ENCODE measurements around the gene MMP15. TPM values are rescaled to one million over a fixed set of nuclear protein-coding genes. Genes with fewer than 3 reads are reported as not detected.
"Not testable (repeated sequence)": the region's sequence is repeated elsewhere in the genome, so short reads cannot be mapped to it uniquely, and the experiment has no call there.

MMP15 gene
- total and polyA plus RNA-seq, 2 of the 4 experiments (the other 2 are of a cell fraction): 0.18 to 0.56 TPM

DNA sequence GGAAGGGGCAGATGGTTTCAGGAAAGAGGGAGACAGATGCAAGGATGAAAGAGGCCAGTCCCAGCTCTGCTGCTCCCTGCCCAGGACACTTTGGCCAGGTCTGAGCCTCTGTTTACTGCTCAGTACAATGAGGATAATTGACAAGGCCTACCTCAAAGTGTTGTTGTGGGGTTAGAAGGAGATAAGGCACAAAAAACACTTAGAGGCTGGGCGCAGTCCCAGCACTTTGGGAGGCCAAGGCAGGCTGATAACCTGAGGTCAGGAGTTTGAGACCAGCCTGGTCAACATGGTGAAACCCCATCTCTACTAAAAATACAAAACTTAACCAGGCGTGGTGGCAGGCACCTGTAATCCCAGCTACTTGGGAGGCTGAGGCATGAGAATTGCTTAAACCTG is 47.5 kb upstream of the MMP15 start:
- H4K20me1 ChIP-seq (ENCODE audit: insufficient read depth, low read length); DNase-seq; H4K8ac ChIP-seq (ENCODE audit: low read depth in 2 of 2, low read length in 2 of 2); BruUV-seq (replicated peaks); H2BK20ac ChIP-seq (ENCODE audit: low read depth, low read length); POLR2A ChIA-PET (ENCODE audit: unreplicated experiment); CTCF ChIA-PET; H3K27ac ChIP-seq (ENCODE audit: insufficient read depth, low read length); H4K91ac ChIP-seq (ENCODE audit: insufficient read depth, low read depth, low read length); H2BK15ac ChIP-seq (ENCODE audit: low read depth, low read length); H3K4ac ChIP-seq (ENCODE audit: low read depth, low read length); H2BK120ac ChIP-seq (ENCODE audit: low read depth, low read length); H3K56ac ChIP-seq (ENCODE audit: extremely low read depth, insufficient read depth, low read length); H3K9ac ChIP-seq (ENCODE audit: low read depth, low read length); H3K9me3 ChIP-seq (ENCODE audit: control insufficient read depth, insufficient read depth, low read length); intact Hi-C loops (cut with micrococcal nuclease); H3K9me1 ChIP-seq (ENCODE audit: insufficient read depth, low read length); H3K79me1 ChIP-seq (ENCODE audit: low read depth in 1 of 2, low read length in 2 of 2); H2BK5ac ChIP-seq (ENCODE audit: low read depth, low read length, poor library complexity, severe bottlenecking); in situ Hi-C loops (cut with MboI; ENCODE audit: low sequenced_read_pairs); H3K14ac ChIP-seq (replicated peaks; ENCODE audit: low read depth, low read length); H2AK9ac ChIP-seq (replicated peaks; ENCODE audit: low read depth, low read length, poor library complexity); H3K36me3 ChIP-seq (ENCODE audit: control insufficient read depth, insufficient read depth, low read length); ATAC-seq (ENCODE audit: low read depth); H3K18ac ChIP-seq (ENCODE audit: low read depth, low read length); H3K4me3 ChIP-seq (ENCODE audit: insufficient read depth, low read depth, low read length); H3K23ac ChIP-seq (ENCODE audit: low read depth, low read length); dilution Hi-C loops (cut with HindIII; ENCODE audit: low sequenced_read_pairs, unreplicated experiment); H3K4me2 ChIP-seq (ENCODE audit: low read depth, low read length); H2AK5ac ChIP-seq (ENCODE audit: low read depth, low read length); H4K5ac ChIP-seq (ENCODE audit: low read depth, low read length); H3K4me1 ChIP-seq (ENCODE audit: control insufficient read depth, insufficient read depth, low read length); H2AFZ ChIP-seq (replicated peaks; ENCODE audit: low read length, poor library complexity): not testable (repeated sequence)
- peaks cover 37% of the 10 kb centered on the region for H3K27me3 ChIP-seq (ENCODE audit: control insufficient read depth, insufficient read depth, low read length)
- no CpG with 5 or more reads among the region's 2 CpGs for WGBS, 2 experiments (ENCODE audit: extremely low coverage in 2 of 2, insufficient read length in 1 of 2)

Data from IMR-90 (cell line).